ENCODE data around the gene HSPB9.

DNA sequence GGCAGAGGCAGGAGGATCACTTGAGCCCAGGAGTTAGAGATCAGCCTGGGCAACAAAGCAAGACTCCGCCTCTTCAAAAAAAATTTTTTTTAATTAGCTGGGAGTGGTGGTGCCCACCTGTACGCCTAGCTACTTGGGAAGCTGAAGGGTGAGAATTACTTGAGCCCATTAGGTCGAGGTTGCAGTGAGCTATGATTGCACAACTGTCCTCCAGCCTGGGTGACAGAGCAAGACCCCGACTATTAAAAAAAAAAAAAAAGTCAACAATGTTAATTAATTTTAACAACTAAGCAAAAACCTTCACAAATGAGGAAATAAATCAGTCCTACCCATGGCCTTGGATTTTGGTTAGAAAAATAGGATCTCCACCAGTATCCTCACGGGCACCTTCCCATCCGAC lies 15.5 kb upstream of the HSPB9 start:
- TF ChIP-seq, protein P1, sequence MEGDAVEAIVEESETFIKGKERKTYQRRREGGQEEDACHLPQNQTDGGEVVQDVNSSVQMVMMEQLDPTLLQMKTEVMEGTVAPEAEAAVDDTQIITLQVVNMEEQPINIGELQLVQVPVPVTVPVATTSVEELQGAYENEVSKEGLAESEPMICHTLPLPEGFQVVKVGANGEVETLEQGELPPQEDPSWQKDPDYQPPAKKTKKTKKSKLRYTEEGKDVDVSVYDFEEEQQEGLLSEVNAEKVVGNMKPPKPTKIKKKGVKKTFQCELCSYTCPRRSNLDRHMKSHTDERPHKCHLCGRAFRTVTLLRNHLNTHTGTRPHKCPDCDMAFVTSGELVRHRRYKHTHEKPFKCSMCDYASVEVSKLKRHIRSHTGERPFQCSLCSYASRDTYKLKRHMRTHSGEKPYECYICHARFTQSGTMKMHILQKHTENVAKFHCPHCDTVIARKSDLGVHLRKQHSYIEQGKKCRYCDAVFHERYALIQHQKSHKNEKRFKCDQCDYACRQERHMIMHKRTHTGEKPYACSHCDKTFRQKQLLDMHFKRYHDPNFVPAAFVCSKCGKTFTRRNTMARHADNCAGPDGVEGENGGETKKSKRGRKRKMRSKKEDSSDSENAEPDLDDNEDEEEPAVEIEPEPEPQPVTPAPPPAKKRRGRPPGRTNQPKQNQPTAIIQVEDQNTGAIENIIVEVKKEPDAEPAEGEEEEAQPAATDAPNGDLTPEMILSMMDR (IDR thresholded peaks at IDR 0.05) = no peak
- TF ChIP-seq POLR2A (IDR thresholded peaks at IDR 0.05) = no peak
